Skin of body (tissue), 2 donors: ENCODE data around the gene DLG1. TPM values are rescaled to one million over a fixed set of nuclear protein-coding genes. Genes with fewer than 3 reads are reported as not detected.

ENCODE experiments used
- DNase-seq: peaks from one replicate; lab custom pipeline; 2025; lab: John Stamatoyannopoulos, UW
- total RNA-seq: library from RNA; depleted of rRNA; stranded (reverse); fragments of >200 nt; gene quantifications from one replicate; pipeline ENCODE4 v1.2.3, GENCODE V29; 2014

The DLG1 gene
- total RNA-seq, 1 donor from 2014 or later: 119 TPM

DNA sequence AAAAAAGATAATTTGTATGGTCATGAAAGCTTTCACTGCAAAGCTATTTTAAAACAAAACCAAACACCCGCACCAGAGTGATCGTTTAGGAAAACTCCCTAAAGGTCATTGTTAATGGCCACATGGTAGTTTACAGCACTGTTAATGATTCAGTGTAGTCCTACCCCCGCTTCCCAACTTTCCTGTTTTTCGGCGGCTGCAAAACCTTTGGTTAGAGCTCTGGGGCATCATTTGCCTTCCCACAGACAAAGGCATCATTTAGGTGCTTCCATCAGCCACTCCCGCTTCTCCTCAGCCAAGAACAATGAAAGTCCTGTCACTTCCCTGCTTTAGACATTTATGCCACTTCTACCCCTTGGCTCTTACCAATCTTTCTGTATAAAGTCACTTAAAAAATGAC, 279.4 kb downstream of the DLG1 start:
- DNase-seq: no peak

DNA sequence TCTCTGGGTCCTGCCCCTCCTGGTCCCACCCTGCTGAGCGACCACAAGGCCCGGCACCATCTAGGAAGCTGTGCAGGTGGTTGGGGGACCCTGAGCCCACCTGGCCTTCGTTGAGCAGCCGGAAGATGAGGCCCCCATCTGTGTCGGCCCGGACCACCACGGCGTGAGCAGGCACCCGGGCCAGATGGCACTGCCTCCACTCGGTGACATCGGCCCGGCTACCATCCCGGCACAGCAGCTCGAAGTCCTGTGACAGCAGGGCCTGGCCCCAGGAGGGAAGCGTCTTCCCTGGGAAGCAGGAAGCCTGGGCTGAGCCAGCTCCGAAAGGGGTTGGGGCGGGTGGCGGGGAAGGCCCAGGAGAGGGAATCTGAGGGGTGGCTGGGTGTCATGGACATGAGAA, 281.4 kb downstream of the DLG1 start:
- DNase-seq: no peak

DNA sequence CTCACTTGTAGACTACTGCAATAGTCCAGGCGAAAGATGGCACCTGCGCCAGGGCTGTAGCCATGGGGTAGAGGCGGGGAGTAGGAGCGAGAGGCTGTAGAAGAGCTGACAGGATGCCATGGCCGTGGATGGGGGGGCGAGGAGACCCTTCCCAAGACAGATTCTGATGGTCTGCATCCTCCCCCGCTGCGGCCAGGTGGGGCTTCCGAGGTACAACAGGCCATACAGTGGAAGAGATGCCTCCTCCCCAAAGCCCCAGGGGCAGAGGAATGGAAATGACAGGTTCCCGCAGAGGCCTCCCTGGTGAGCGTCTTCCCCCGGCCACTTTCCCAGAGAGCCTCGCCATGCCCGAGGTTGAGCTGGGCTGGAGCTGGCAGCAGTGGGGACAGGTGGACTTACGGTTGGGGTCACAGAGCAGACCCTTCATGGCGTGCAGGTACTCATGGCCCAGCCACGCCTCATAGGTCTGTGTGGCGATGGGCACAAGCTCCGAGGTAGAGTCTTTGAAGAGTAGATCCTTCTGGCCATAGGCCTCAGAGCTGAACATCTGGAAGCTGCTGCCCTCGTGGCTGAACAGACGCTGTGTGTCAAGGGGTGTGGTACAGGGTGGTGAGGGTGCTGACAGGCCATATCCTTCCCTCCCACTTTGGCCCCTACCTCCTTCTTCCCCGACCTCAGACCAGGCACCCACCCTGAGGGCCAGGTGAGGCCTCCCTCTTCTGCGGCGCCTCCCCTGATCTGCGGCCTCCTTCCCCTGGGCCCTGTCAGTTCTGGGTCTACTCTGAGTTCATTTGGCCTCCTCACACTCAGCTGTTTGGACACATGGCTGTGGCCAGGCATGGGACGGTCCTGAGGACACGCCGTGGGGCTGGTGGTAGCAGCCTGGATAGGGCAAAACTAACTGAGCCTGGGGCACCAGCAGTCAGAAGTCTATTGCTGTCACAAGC, 282.3 kb downstream of the DLG1 start:
- no peak for DNase-seq

DNA sequence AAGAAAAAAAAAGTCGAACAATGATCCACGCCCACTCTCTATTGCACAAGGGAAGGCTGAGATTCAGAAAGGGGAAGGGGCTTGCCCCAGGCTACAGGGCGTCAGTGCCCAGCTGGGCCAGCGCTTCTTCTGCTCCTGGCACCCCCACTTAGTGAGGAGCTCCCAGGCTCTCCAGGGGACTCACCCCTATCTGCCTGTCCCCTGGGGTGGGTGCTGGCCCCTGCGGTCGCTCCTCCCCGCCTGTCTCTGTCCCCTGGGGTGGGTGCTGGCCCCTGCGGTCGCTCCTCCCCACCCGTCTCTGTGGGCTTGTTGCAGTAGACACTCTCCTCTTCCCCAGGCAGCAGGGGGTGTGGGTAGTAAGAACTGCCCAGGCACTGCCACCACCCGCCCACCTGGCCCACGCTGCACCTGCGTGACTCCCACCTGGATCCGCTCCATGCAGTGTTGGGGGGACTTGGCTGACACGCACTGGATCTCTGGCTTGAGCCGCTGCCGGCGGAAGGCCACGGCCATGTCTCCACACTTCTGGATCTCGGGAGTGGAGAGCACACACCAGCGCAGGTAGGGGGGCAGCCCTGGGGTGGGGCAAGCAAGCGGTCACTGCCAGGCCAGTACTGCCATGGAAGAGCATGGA, 283.4 kb downstream of the DLG1 start:
- no peak for DNase-seq

DNA sequence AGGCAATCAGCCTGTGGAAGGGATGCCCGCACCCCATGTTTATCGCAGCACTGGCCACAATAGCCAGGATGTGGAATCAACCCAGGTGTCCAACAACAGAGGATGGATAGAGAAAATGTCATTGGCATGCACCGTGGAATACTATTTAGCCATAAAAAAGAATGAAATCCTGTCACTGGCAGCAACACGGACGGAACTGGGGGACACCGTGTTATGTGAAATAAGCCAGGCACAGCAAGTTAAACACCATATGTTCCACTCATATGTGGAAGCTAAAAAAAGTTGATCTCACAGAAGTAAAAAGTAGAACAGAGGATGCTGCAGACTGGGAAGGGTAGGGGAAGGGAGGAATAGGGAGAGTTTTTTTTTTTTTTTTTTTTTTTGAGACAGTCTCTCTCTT, 284.4 kb downstream of the DLG1 start:
- no peak for DNase-seq

DNA sequence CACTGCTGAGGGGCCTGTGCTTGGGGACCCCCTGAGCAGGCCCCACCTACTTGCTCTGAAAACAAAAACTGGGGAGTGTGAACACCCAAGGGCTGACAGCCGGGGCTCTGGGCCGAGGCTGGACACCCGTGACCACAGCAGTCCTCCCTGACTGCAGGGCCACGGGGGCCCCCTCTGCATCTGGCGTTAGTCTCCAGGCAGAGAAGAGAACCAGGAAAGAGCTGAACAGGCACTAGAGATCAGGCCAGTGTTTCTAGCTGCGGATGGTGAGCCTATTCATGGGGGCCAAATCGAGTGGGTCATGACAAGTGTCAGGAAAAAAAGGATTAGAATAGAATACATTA, 285.9 kb downstream of the DLG1 start:
- no peak for DNase-seq

DNA sequence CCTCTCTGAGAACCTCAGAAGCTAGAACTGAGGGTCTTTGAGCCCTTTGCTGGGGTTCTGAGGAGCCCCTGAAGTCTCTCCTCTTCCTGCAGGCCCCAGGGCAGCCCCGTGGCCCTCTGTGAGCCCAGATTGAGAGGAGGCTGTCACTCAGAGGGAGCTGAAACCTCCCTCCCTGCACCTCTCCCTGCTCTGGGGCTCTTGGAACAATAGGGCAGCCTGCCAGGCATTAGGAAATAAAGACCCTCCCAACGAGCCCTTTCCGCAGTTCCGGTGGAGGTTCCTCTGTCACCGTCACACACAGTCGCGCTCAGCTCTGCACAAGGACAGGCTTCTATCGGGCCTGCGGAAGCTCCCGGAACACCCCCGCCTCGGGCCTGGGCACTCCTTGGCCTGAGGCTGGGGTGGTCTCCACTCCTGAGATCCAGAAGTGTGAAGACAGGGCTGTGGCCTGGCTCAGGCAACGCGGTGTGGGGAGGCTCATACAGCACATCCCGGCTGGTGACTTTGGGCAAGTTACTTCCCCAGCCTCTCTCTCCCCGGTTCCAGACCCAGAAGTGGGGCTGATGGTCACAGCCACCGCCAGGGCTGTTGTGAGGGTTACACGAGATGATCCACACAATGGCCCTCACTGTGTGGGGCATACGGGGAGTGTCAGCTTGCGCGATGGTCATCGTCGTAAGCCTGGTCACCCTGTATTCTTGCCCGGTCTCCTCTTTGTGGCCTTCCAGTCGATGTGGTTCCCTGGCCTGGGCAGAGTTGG, 286.5 kb downstream of the DLG1 start:
- DNase-seq: no peak

DNA sequence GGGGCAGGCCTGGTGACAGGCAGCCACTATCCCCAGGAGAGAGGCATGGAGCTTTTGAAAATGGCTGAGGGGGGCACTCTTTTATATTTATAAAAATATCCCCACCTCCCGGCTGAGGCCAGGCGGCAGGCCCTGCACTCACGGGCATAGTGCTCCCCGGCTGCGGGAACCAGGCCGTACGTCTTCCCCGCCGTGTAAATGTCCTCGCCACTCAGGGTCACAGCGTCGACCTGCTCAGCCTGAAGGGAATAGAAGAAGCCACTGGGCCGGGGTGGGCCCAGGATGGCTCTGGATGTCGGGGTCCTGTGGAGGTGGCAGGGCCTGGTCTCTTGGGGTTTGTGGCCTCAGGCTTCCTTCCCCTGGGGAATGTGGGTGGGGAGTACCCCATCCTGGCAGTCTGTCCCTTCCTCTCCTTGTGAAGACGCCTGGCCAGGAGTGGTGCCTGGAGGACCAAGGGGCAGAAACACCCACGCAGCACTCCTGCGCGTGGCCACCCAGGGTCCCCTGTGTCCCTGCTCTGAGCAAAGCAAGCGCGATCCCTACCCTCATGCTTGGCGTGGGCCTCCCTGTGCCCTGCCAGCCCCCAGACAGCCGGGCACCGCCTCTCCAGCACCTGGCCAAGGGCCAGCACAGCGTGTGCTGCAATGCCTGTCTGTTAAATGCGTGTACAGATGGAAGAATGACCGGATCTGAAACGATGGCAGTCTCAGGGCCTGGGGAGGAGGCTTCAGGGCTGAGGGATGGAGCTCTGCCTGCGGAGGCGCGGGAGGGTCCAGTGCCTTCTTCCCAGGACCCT, 287.7 kb downstream of the DLG1 start:
- DNase-seq: no peak

DNA sequence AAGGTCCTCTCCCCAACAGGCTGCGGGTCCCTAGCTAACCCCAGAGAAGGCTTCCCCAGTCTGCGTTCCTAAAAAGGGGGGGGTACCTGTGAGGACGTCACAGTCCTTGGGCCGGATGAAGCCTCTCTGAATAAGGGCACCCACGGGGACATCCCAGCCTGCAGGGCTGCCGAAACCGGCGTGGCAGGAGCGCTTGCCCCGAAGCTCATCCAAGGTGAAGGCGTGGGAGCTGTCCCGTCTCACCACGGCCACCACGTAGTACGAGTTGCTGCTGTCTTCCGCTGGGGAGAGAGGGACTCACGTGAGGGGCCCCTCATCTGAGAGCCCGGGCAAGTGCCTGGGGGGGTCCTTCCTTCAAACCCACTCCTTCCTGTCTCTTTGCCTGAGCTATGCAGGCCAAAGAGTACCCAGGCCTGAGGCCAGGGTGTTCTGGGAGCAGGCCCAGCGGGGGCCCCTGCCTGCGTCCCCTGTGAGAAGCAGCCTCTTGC, 288.8 kb downstream of the DLG1 start:
- DNase-seq: no peak

DNA sequence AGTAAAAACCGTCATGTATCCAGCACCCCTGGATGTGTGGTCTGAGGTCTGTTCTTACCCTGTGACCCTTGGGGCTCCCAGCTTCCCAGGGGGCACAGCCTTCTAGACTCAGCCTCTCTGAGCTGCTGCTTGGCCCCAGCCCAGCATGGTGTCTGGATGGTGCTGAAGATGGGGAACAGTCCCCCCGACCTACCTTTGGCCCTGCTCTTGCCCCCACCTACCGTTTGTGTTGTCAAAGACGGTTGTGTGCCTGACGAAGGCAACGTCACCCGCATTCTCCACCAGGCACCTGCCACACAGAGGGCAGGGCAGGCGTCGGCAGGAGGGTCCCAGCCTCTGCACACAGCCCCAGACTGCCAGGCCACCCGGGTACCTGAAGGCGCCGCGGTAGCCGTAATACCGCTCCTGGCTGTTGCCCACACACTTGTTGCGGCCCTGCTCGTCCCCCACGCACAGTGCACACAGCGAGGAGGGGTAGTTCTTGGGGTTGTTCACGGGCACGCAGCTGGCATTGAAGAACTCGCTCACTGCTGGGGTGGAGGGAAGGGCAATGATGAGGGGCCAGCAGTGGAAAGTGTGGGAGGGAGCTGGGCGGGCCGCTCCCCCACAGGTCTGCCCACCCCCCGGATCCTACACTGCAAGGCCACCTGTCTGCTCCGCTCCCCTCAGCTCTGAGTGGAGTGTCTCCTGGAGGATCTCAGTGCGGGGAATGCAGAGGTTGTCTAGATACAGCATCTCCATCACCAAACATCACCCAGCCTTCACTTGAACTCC, 289.8 kb downstream of the DLG1 start:
- no peak for DNase-seq

DNA sequence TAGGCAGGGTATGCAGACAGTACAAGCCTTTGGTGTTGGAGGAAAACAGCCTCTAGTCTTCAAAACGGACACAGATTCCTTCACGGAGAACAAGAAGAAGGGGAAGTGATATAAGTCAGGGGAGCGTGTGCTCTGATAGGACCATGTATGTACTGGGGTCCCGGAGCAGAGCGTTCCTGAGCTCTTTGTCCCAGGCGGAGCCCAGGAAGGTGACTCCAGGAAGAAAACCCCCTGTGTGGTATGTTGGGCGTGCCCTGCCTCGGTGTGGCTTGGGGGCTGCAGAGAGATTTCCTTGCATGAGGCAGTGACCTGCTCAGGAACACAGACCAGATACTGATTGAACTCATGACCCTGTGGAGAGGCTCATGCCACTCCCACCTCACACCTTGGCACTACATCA, 290.5 kb downstream of the DLG1 start:
- DNase-seq: no peak

DNA sequence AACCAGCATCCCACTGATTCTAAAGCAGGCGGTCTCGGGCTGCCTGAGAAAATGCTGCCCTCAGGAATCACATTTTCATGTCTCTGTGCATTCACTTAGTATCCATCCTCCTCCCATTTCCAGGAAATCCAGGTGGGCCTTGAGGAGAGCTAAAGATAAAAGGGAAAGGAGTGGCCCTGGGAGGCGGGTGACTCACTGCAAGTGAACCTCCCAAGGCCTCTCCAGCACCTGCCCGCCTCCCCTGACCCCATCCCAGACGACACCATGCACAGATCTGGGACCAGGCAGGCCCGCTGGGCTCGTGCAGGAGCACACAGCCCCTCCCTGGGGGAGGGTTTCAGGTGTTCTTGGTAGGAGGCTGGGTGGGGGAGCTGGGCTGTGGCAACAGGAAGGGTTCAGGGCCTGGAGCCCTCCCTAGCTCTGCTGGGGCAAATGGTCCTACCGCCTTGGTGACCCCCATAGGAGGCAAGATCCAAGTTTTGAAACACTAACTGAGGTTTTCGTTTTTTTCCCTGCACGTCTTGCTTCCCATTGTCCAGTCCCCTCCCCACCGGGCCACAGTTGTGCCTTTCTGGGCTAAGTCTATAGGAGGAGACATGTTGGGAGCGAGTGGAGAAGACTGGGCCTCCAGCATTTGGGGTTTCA, 291.0 kb downstream of the DLG1 start:
- no peak for DNase-seq

DNA sequence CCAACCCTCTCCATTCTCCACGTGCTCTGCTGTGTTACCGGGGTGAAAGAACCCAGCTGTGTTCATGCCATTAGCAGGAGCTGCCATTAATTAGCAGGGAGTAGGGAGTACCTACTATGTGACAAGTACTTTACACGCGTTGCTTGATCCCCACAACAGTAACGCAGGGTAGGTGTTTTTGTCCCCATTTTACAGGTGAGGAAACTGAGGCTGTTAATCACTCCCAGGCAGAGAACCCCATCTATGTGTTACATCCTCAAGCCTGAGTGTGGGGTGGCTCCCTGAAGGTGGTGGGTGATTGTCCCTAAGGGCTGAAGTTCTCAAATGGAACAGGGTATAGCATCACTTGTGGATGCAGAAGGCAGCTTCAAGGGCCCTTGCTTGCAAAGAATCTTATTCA, 291.6 kb downstream of the DLG1 start:
- DNase-seq: no peak

DNA sequence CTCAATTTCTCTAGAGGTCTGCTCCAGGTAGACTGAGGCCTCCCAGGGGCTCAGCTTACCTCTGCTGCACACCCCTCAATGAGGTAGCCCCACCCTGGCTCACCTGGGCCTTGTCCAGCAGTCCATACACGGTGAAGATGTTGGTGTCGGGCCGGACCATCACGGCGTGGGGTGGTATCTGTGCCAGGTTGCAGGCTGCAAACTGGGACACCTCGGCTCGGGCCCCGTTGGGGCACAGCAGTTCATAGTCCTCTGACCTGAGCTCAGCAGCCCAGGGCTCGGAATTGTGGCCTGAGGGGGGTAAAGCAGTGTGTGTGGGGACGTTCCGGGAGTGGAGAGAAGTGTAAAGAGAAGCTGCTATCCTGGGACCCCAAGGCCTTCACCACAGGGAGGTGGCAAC, 292.0 kb downstream of the DLG1 start:
- no peak for DNase-seq

DNA sequence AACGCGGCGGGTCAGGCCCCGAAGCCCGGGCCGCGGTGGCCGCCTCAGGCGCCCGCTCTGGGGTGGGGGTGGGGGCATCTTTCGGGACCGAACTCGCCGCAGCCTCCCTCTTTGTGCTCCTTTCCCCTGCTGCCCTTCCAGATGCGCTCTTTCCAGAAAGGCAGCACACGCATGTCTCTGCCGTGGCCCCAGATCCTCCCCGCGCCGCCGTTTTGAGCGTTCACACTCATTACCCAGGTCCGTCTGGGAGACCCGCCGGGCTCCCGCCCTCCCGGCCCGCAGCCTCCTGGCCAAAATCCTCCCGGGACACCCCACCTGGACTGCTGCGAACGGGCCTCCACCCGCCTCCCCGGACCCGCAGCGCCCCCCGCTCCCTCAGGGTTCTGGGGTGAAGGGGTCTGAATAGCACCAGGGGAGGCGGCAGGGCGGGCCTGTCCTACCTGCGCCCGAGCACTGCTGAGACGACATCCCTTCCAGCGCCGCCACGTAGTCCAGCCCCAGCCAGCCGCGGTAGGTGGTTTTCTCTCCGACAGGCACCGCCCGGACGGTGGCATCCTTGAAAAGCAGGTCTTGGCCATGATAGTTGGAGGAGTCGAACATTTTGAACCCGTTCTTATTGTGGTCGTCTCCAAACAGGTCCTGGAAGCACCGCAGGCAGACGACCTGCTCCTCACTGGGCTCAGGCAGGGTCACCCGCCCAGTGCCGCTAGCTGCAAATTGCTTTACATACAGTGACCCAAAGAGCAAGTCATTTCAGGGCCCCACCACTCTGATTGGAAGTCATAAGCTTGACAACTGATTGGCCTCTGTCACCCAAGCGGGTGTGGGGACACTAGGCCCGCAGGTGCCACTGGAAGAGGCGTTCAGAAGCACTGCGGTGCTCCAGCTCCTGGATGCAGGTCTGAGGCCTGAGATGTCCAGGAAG, 294.7 kb downstream of the DLG1 start:
- DNase-seq: no peak

DNA sequence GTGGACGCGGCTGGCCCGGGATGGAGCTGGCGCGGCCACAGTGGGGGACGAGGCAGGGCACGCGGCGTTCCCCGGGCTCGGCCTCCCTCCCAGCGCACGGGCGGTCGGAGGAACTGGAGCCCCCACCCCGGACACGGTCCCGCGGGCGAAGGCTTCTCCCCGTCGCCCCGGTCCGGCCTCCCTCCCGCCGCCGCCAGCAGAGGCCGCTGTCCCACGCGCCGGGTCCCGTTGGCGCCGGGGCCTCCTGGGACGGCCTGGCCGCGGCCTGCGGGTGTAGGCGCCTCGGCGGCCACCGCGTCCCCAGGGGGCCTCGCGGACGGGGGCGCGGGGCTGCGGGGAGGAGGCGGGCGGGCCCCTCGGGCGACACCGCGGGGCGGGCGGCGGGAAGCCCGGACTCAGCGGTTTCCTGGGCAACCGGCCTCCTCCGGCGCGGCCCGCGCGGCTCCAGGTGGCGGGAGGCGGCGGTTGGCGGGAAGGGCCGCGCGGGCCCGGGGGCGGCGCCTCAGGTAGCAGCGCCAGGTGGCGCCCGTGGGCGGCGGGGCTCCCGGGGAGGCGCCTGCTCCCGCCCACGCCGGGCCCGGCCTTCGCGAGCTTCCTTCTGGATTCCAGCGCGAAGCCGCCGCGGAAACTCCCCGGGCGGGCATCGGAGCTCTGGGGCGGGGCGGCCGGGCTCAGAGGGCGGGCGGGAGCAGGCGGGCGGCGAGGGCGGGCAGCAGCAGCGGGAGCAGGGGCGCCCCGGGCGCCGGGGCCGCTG, 295.5 kb downstream of the DLG1 start:
- DNase-seq: no peak

DNA sequence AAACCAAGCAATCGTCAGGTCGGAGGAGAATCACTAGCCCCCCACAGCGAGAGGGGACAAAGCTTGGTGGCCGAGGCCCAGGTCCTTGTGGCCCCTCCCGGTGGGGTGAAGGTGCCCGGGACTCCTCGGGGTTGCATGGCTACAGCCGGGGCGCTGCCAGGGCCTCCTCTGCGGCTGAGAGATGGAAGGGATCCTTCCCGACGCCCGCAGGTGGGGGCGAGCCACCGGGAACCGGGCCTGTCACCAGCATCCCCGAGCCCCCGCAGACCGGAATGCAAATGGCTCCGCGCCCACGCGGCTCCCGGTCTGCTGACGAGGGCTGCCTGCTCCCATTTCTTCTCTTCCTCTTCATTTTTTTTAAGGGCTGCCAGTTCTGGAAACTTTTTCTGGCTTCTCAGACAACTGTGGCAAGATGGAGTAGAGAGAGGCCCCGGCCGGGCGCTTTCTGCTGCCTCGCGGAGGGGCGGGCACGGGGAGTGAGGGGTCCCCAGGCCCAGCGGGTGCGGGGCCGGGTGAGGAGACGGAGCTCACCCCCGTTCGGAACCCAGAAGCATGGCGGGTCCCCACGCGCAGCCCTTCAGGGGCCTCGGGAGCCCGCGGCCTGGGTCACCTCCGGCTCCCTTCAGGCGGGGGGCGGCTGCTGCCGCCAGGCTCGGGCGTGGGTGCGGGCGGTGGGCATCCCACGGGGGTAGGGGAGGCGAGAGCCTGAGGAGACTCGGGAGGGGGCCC, 296.3 kb downstream of the DLG1 start:
- DNase-seq: no peak
